Motor neuron (in vitro differentiated cells): Measurements from ENCODE around the gene SLC28A3. TPM values are rescaled to one million over a fixed set of nuclear protein-coding genes. Genes with fewer than 3 reads are reported as not detected.

Experiments used
- ATAC-seq, 8 experiments: fragments of 200-7000 bp; cut with Tn5 transposase; replicated peaks in 6 of 8; 2 replicates each; pipeline ENCODE4 v1.8.0; 2021; ENCODE audit warnings: mild to moderate bottlenecking in 8 of 8, moderate library complexity in 8 of 8
- H3K27ac ChIP-seq, 2 donors: fragments of 250-450 bp; sonication (Bioruptor Pico); 2 replicates each; pipeline ENCODE4 v1.9.0; 2021; ENCODE audit warnings: antibody characterized with exemption in 2 of 2, mild to moderate bottlenecking in 2 of 2, moderate library complexity in 1 of 2
- H3K4me1 ChIP-seq, 2 donors: fragments of 250-450 bp; sonication (Bioruptor Pico); replicated peaks in 1 of 2; 2 replicates each; pipeline ENCODE4 v1.6.1; 2021; ENCODE audit warnings: antibody characterized with exemption in 2 of 2, mild to moderate bottlenecking in 2 of 2, moderate library complexity in 1 of 2
- H3K4me3 ChIP-seq, 5 donors: fragments of 250-450 bp; sonication (Bioruptor Pico); 2 replicates each; pipeline ENCODE4 v1.9.0; 2021; ENCODE audit warnings: antibody characterized with exemption in 5 of 5, mild to moderate bottlenecking in 5 of 5, moderate library complexity in 4 of 5
- WGBS, 10 experiments: fragments of 450-650 bp; shearing (Covaris generic); methylation state at CpG; one replicate each; pipeline ENCODE4 v1.0.0; 2022; 5-methylcytosine and 5-hydroxymethylcytosine counted together
- in situ Hi-C, 9 experiments: fragments of 400-800 bp; cut with MboI; loops; one replicate each; pipeline ENCODE4 v1.15.0; 2021; ENCODE audit warnings: low sequenced_read_pairs in 9 of 9, low pct_unique_long_range_greater_than_20kb in 2 of 9; ENCODE audit not compliant: unreplicated experiment in 9 of 9
- total RNA-seq, 8 experiments: library from RNA; unstranded; fragments of 300-600 nt; gene quantifications; 2 replicates each; pipeline versions ENCODE4 v1.2.3 to v1.2.4, GENCODE V29; 2022

The SLC28A3 gene
- total RNA-seq, 8 experiments from 2014 or later: 0.04 to 0.31 (median 0.09) TPM; not detected in 3

- H3K27ac ChIP-seq: no peak overlapping the region
- 0 to 60% (median 39%) methylated on average over 2 to 11 of the region's 13 CpGs for WGBS, 10 experiments
- H3K4me3 ChIP-seq: no peak overlapping the region
- peaks cover 5 to 7% of the 10 kb centered on the region in 2 donors for H3K4me1 ChIP-seq
- in situ Hi-C loops: loop anchor here in 8 of 9 experiments (10.0 to 25.0 kb wide), 3 partner anchors 274 to 326 kb away; partner anchors contain the start of genes HNRNPK (in 1 of the 8) and RMI1 (in 1 of the 8)
- peak; percentile 84 to 94 (median 92) for ATAC-seq
Measured at GRCh38 chr9:84261070-84261746, 79.3 kb downstream of the SLC28A3 start.

- H3K4me1 ChIP-seq: peaks cover 2 to 7% of the 10 kb centered on the region in 2 donors
- 48 to 90% (median 66%) methylated on average over 1 to 8 of the region's 9 CpGs; no CpG with 5 or more reads in 2 of the 10 experiments for WGBS, 10 experiments
- no peak overlapping the region for H3K4me3 ChIP-seq
- peak in 1 of 8 experiments; percentile 13 for ATAC-seq
- in situ Hi-C loops: loop anchor here in 6 of 9 experiments (25.0 kb wide), 2 partner anchors 271 to 321 kb away; partner anchors contain the start of genes HNRNPK (in 1 of the 6) and RMI1 (in 1 of the 6)
- H3K27ac ChIP-seq: no peak overlapping the region
Measured at GRCh38 chr9:84258371-84258770, 82.2 kb downstream of the SLC28A3 start.

- Histone ChIP-seq H3K4me3 (no peak overlapping the region), H3K4me1 (peaks cover 7 to 18% of the 10 kb centered on the region in 2 donors), H3K27ac (no peak overlapping the region)
- in situ Hi-C loops: loop anchor here in 6 of 9 experiments (25.0 kb wide), 2 partner anchors 268 to 318 kb away; partner anchors contain the start of genes HNRNPK (in 1 of the 6) and RMI1 (in 1 of the 6)
- no peak for ATAC-seq
- 30 to 89% (median 40%) methylated on average over 1 to 4 of the region's 4 CpGs; no CpG with 5 or more reads in 5 of the 10 experiments for WGBS, 10 experiments
Measured at GRCh38 chr9:84255696-84256095, 84.9 kb downstream of the SLC28A3 start.

GRCh38 chr9:84254972-84255371, 85.6 kb downstream of the SLC28A3 start:
- WGBS, 10 experiments: 46 to 100% (median 83%) methylated on average over 3 to 6 of the region's 6 CpGs
- in situ Hi-C loops: loop anchor here in 6 of 9 experiments (25.0 kb wide), 2 partner anchors 268 to 318 kb away; partner anchors contain the start of genes HNRNPK (in 1 of the 6) and RMI1 (in 1 of the 6)
- H3K4me3 ChIP-seq: no peak overlapping the region
- no peak overlapping the region for H3K27ac ChIP-seq
- H3K4me1 ChIP-seq: peaks cover 7 to 18% of the 10 kb centered on the region in 2 donors
- no peak for ATAC-seq

- peaks cover 7 to 11% of the 10 kb centered on the region in 2 donors for H3K4me1 ChIP-seq
- 53 to 93% (median 75%) methylated on average over 3 to 7 of the region's 7 CpGs; no CpG with 5 or more reads in 3 of the 10 experiments for WGBS, 10 experiments
- ATAC-seq: no peak
- H3K27ac ChIP-seq: no peak overlapping the region
- in situ Hi-C loops: loop anchor here in 6 of 9 experiments (25.0 kb wide), 2 partner anchors 265 to 315 kb away; partner anchors contain the start of genes HNRNPK (in 1 of the 6) and RMI1 (in 1 of the 6)
- no peak overlapping the region for H3K4me3 ChIP-seq
Measured at GRCh38 chr9:84251921-84252320, 88.6 kb downstream of the SLC28A3 start.

GRCh38 chr9:84241817-84242373, 98.7 kb downstream of the SLC28A3 start:
- in situ Hi-C loops: no loop called here
- Histone ChIP-seq H3K4me1 (peaks cover 0 to 3% of the 10 kb centered on the region in 2 donors), H3K4me3 (no peak overlapping the region), H3K27ac (no peak overlapping the region)
- 25 to 100% (median 78%) methylated on average over 1 to 5 of the region's 5 CpGs for WGBS, 10 experiments
- ATAC-seq: peak in 1 of 8 experiments; percentile 41

- Histone ChIP-seq H3K4me3 (no peak overlapping the region), H3K27ac (no peak overlapping the region), H3K4me1 (peaks cover 6 to 8% of the 10 kb centered on the region in 2 donors)
- 22 to 100% (median 67%) methylated on average over 1 to 2 of the region's 2 CpGs; no CpG with 5 or more reads in 2 of the 10 experiments for WGBS, 10 experiments
- in situ Hi-C loops: no loop called here
- ATAC-seq: peak in 4 of 8 experiments; percentile 42 to 81 (median 62)
Measured at GRCh38 chr9:84239343-84239742, 101.2 kb downstream of the SLC28A3 start.

GRCh38 chr9:84238652-84239051, 101.9 kb downstream of the SLC28A3 start:
- Histone ChIP-seq H3K4me1 (peaks cover 6 to 8% of the 10 kb centered on the region in 2 donors), H3K27ac (no peak overlapping the region), H3K4me3 (no peak overlapping the region)
- WGBS, 10 experiments: 30 to 100% (median 78%) methylated on average over 1 to 4 of the region's 4 CpGs; no CpG with 5 or more reads in 1 of the 10 experiments
- peak in 2 of 8 experiments; percentile 22 to 26 for ATAC-seq
- in situ Hi-C loops: no loop called here

- peak in 5 of 8 experiments; percentile 39 to 73 (median 64) for ATAC-seq
- in situ Hi-C loops: no loop called here
- 27 to 70% (median 37%) methylated on average over 1 to 4 of the region's 4 CpGs; no CpG with 5 or more reads in 6 of the 10 experiments for WGBS, 10 experiments
- Histone ChIP-seq H3K4me3 (no peak overlapping the region), H3K27ac (no peak overlapping the region), H3K4me1 (peaks cover 6 to 16% of the 10 kb centered on the region in 2 donors)
Measured at GRCh38 chr9:84235511-84235910, 105.0 kb downstream of the SLC28A3 start.

- ATAC-seq: peak in 5 of 8 experiments; percentile 30 to 100 (median 95)
- Histone ChIP-seq H3K27ac (no peak overlapping the region), H3K4me3 (no peak overlapping the region), H3K4me1 (peaks cover 4 to 20% of the 10 kb centered on the region in 2 donors)
- 0 to 80% (median 55%) methylated on average over 1 to 5 of the region's 6 CpGs; no CpG with 5 or more reads in 1 of the 10 experiments for WGBS, 10 experiments
- in situ Hi-C loops: no loop called here
Measured at GRCh38 chr9:84230355-84231145, 110.0 kb downstream of the SLC28A3 start.

- Histone ChIP-seq H3K4me3 (no peak overlapping the region), H3K4me1 (peaks cover 4 to 16% of the 10 kb centered on the region in 2 donors), H3K27ac (no peak overlapping the region)
- in situ Hi-C loops: no loop called here
- ATAC-seq: no peak
- 43 to 100% (median 70%) methylated on average over 1 to 4 of the region's 4 CpGs for WGBS, 10 experiments
Measured at GRCh38 chr9:84229191-84229590, 111.4 kb downstream of the SLC28A3 start.

- Histone ChIP-seq H3K27ac (no peak overlapping the region), H3K4me3 (no peak overlapping the region), H3K4me1 (peaks cover 4 to 16% of the 10 kb centered on the region in 2 donors)
- WGBS, 10 experiments: 0 to 100% (median 63%) methylated on average over 1 to 4 of the region's 5 CpGs; no CpG with 5 or more reads in 3 of the 10 experiments
- in situ Hi-C loops: no loop called here
- peak in 2 of 8 experiments; percentile 38 to 44 for ATAC-seq
Measured at GRCh38 chr9:84228130-84228720, 112.3 kb downstream of the SLC28A3 start.
